Calu3 (cell line): ENCODE measurements around the gene RNF133. TPM values are rescaled to one million over a fixed set of nuclear protein-coding genes. Genes with fewer than 3 reads are reported as not detected.

ENCODE experiments used
- BruUV-seq: library from RNA; stranded (reverse); fragments of 400-500 nt; replicated peaks from 2 replicates; lab custom pipeline; 2021; lab: Mats Ljungman, UMichigan
- CTCF ChIA-PET: fragments of 300-600 bp; sonication (Branson Sonifier 250); formaldehyde crosslinking; loops from one replicate; lab custom pipeline; 2022; ENCODE audit warnings: antibody characterized with exemption; lab: Charles Lee
- DNase-seq: peaks from one replicate; pipeline ENCODE4 v3.0.0; 2022
- H3K27ac Mint-ChIP-seq: one replicate; pipeline ENCODE4 v1.8.0; 2022; ENCODE audit warnings: mixed read lengths; ENCODE audit not compliant: unreplicated experiment
- H3K27me3 Mint-ChIP-seq: one replicate; pipeline ENCODE4 v1.8.0; 2022; ENCODE audit warnings: mixed read lengths; ENCODE audit not compliant: unreplicated experiment
- H3K36me3 Mint-ChIP-seq: one replicate; pipeline ENCODE4 v1.8.0; 2022; ENCODE audit warnings: mild to moderate bottlenecking, moderate library complexity, mixed read lengths; ENCODE audit not compliant: insufficient read depth, unreplicated experiment
- H3K4me1 Mint-ChIP-seq: one replicate; pipeline ENCODE4 v1.8.0; 2022; ENCODE audit warnings: mild to moderate bottlenecking, low read depth, mixed read lengths; ENCODE audit not compliant: unreplicated experiment
- H3K4me3 Mint-ChIP-seq: one replicate; pipeline ENCODE4 v1.8.0; 2022; ENCODE audit warnings: mild to moderate bottlenecking, low read depth, moderate library complexity, mixed read lengths; ENCODE audit not compliant: unreplicated experiment
- H3K9me3 Mint-ChIP-seq: one replicate; pipeline ENCODE4 v1.8.0; 2022; ENCODE audit warnings: low read depth, mixed read lengths; ENCODE audit not compliant: unreplicated experiment
- CTCF ChIP-seq: fragments of 200-600 bp; IDR thresholded peaks from one replicate; pipeline ENCODE4 v1.8.0; 2022; ENCODE audit warnings: antibody characterized with exemption; ENCODE audit not compliant: unreplicated experiment
- intact Hi-C: fragments of 100-400 bp; cut with micrococcal nuclease; formaldehyde crosslinking; loops from one replicate; pipeline ENCODE4 v1.10.0; 2022; ENCODE audit not compliant: unreplicated experiment
- total RNA-seq: library from RNA; stranded (reverse); gene quantifications from 2 replicates; pipeline ENCODE4 v1.2.3, GENCODE V29; 2022

Gene RNF133
- total RNA-seq, 1 experiment from 2014 or later, result 0.97 TPM

DNA sequence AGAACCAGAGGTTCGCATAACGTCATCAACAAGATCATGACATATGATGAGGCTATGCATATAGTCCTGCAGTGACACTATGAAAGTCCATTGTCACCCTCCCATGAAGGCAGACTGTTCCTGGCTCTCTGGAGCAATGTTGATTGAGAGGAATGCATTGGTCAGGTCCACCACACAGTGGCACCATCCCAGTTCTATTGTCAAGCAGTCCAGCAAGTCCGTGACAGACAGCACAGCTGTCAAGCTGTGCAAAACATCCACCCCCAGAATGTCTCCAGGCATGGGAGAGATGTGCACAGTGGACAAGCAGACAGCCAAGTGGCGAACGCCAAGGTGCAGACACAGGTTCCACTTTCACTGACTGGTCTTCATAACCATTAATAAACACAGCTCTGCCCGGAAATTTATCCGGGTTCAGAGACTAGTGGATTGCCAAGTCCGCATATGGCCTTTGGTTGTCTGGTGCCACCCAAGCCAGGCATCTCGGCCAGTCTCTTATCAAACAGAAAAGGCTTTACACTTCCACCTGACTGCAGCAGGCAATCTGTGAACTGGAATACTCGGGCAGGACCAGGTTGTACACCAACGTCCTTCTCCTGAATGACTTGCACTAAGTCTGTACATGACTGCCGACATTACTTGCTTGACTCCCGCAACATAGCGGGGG, 7.2 kb downstream of the RNF133 start:
- no TSS peak for BruUV-seq
- H3K27ac Mint-ChIP-seq, result no peak overlapping the region
- CTCF ChIA-PET, result no interaction called here
- no peak for DNase-seq
- H3K4me1 Mint-ChIP-seq, result peaks cover 18% of the 10 kb centered on the region
- peaks cover 6% of the 10 kb centered on the region for H3K36me3 Mint-ChIP-seq
- no peaks in the 10 kb centered on the region for H3K27me3 Mint-ChIP-seq
- H3K9me3 Mint-ChIP-seq, result peaks cover 7% of the 10 kb centered on the region
- H3K4me3 Mint-ChIP-seq, result no peak overlapping the region
- intact Hi-C loops, result no loop called here
- TF ChIP-seq CTCF, result no peak

GRCh38 chr7:122689346-122690109, 9.4 kb downstream of the RNF133 start:
- no peak for TF ChIP-seq CTCF
- Mint-ChIP-seq H3K27me3 (no peaks in the 10 kb centered on the region), H3K4me1 (peaks cover 6% of the 10 kb centered on the region), H3K4me3 (no peak overlapping the region), H3K27ac (no peak overlapping the region), H3K9me3 (peaks cover 7% of the 10 kb centered on the region), H3K36me3 (peaks cover 6% of the 10 kb centered on the region)
- CTCF ChIA-PET, result no interaction called here
- intact Hi-C loops, result no loop called here
- BruUV-seq, result no TSS peak
- no peak for DNase-seq

GRCh38 chr7:122688400-122688998, 10.4 kb downstream of the RNF133 start:
- CTCF ChIA-PET, result no interaction called here
- BruUV-seq, result no TSS peak
- Mint-ChIP-seq H3K4me1 (peaks cover 6% of the 10 kb centered on the region), H3K27ac (no peak overlapping the region), H3K36me3 (peaks cover 6% of the 10 kb centered on the region), H3K27me3 (no peaks in the 10 kb centered on the region), H3K9me3 (peaks cover 7% of the 10 kb centered on the region), H3K4me3 (no peak overlapping the region)
- no peak for DNase-seq
- intact Hi-C loops, result no loop called here
- no peak for TF ChIP-seq CTCF

- no peak for TF ChIP-seq CTCF
- H3K27me3 Mint-ChIP-seq, result no peaks in the 10 kb centered on the region
- H3K4me3 Mint-ChIP-seq, result no peak overlapping the region
- CTCF ChIA-PET, result no interaction called here
- BruUV-seq, result no TSS peak
- intact Hi-C loops, result no loop called here
- H3K36me3 Mint-ChIP-seq, result peaks cover 3% of the 10 kb centered on the region
- H3K9me3 Mint-ChIP-seq, result no peaks in the 10 kb centered on the region
- no peak overlapping the region for H3K27ac Mint-ChIP-seq
- H3K4me1 Mint-ChIP-seq, result peaks cover 8% of the 10 kb centered on the region
- DNase-seq, result no peak
Measured at GRCh38 chr7:122686360-122686878, 12.5 kb downstream of the RNF133 start.
